Stomach (tissue), 4 donors: ENCODE measurements around the gene ENKD1.

Experiments used
- CTCF ChIP-seq, 7 experiments: fragments of 450-650 bp in 4 of 7; fragments of 200-600 bp in 3 of 7; sonication (generic) in 3 of 7; IDR thresholded peaks; one replicate each; pipeline ENCODE4 v1.5.1; 2016 to 2019; ENCODE audit warnings: antibody characterized with exemption in 7 of 7, control low read depth in 2 of 7, mild to moderate bottlenecking in 1 of 7
- POLR2AphosphoS5 ChIP-seq, 3 donors: sonication (generic); formaldehyde crosslinking; IDR thresholded peaks; one replicate each; pipeline ENCODE4 v1.6.1; 2016; ENCODE audit warnings: antibody characterized with exemption in 3 of 3

GRCh38 chr16:67676939-67677338, 10.4 kb upstream of the ENKD1 start:
- no peak for TF ChIP-seq CTCF (IDR thresholded peaks at IDR 0.05)
- no peak for TF ChIP-seq POLR2AphosphoS5 (IDR thresholded peaks at IDR 0.05)
